Breast epithelium (tissue), 4 donors: ENCODE measurements around the gene HIF1A. TPM values are rescaled to one million over a fixed set of nuclear protein-coding genes. Genes with fewer than 3 reads are reported as not detected.

Experiments
- DNase-seq, 2 donors: peaks; one replicate each; pipeline ENCODE4 v3.0.0-alpha.2; 2019; ENCODE audit warnings: low spot score in 2 of 2
- H3K27ac ChIP-seq, 2 donors: fragments of 200-600 bp; sonication (generic) in 1 of 2; one replicate each; pipeline ENCODE4 v1.5.1; 2016 to 2019; ENCODE audit warnings: mild to moderate bottlenecking in 1 of 2
- H3K27me3 ChIP-seq, 2 donors: fragments of 200-600 bp; sonication (generic) in 1 of 2; one replicate each; pipeline versions ENCODE4 v1.5.1 to v1.6.0; 2017 to 2019; ENCODE audit warnings: control low read depth in 1 of 2, mild to moderate bottlenecking in 1 of 2
- H3K36me3 ChIP-seq: fragments of 200-600 bp; one replicate; pipeline ENCODE4 v1.5.1; 2019
- H3K4me1 ChIP-seq, 2 donors: fragments of 200-600 bp; sonication (generic); one replicate each; pipeline ENCODE4 v1.5.1; 2016 to 2019; ENCODE audit warnings: control low read depth in 1 of 2
- H3K4me3 ChIP-seq, 3 donors: fragments of 200-600 bp; sonication (generic); 1 replicate in 2 of 3; 2 replicates in 1 of 3; pipeline ENCODE4 v1.5.1; 2016 to 2019; ENCODE audit warnings: mild to moderate bottlenecking in 3 of 3, moderate library complexity in 2 of 3
- H3K9me3 ChIP-seq, 2 donors: fragments of 200-600 bp; sonication (generic) in 1 of 2; one replicate each; pipeline ENCODE4 v1.5.1; 2016 to 2019; ENCODE audit warnings: control low read depth in 1 of 2
- CTCF ChIP-seq, 3 donors: fragments of 450-650 bp; IDR thresholded peaks; one replicate each; pipeline ENCODE4 v1.5.1; 2016 to 2017; ENCODE audit warnings: antibody characterized with exemption in 3 of 3, mild to moderate bottlenecking in 3 of 3, moderate library complexity in 3 of 3
- POLR2A ChIP-seq: fragments of 450-650 bp; IDR thresholded peaks from one replicate; pipeline ENCODE4 v1.6.1; 2016; ENCODE audit warnings: antibody characterized with exemption, mild to moderate bottlenecking, moderate library complexity
- POLR2AphosphoS5 ChIP-seq, 3 donors: sonication (generic); formaldehyde crosslinking; IDR thresholded peaks; one replicate each; pipeline ENCODE4 v1.6.1; 2017; ENCODE audit warnings: antibody characterized with exemption in 3 of 3
- intact Hi-C: fragments of 100-400 bp; cut with DNase I; formaldehyde crosslinking; loops from one replicate; pipeline ENCODE4 v1.15.1; 2023; ENCODE audit warnings: low total_unique reads
- total RNA-seq, 3 donors: library from RNA; depleted of rRNA; stranded (reverse); fragments of >200 nt; gene quantifications; one replicate each; pipeline ENCODE4 v1.1.0, GENCODE V29; 2016

The HIF1A gene
- total RNA-seq, result 100 to 1,000 TPM in 1 of 3 donors, 10 to 100 TPM in 2; 64.8 to 104 (median 92.3) TPM

- Histone ChIP-seq H3K4me3 (peak within 1 kb of the TSS; percentile 92 to 98 (median 96)), H3K27ac (peak within 1 kb of the TSS; percentile 97 to 98), H3K9me3 (no peaks in the 10 kb centered on the region), H3K4me1 (peaks cover 0 to 16% of the 10 kb centered on the region in 2 donors), H3K27me3 (no peaks in the 10 kb centered on the region), H3K36me3 (no peaks in the 10 kb centered on the region)
- peak; percentile 94 to 95 for DNase-seq
- TF ChIP-seq POLR2A, result peak; percentile 53
- TF ChIP-seq CTCF (IDR thresholded peaks at IDR 0.05), result no peak
- peak; percentile 69 to 92 (median 78) for TF ChIP-seq POLR2AphosphoS5 (IDR thresholded peaks at IDR 0.05)
- intact Hi-C loops, result no loop called here
Measured at GRCh38 chr14:61694830-61695694, at the start of gene HIF1A. Gene HIF1A, plus strand, starts transcription at chr14:61695513. Its CDS starts 292 bp downstream, at chr14:61695805.

DNA sequence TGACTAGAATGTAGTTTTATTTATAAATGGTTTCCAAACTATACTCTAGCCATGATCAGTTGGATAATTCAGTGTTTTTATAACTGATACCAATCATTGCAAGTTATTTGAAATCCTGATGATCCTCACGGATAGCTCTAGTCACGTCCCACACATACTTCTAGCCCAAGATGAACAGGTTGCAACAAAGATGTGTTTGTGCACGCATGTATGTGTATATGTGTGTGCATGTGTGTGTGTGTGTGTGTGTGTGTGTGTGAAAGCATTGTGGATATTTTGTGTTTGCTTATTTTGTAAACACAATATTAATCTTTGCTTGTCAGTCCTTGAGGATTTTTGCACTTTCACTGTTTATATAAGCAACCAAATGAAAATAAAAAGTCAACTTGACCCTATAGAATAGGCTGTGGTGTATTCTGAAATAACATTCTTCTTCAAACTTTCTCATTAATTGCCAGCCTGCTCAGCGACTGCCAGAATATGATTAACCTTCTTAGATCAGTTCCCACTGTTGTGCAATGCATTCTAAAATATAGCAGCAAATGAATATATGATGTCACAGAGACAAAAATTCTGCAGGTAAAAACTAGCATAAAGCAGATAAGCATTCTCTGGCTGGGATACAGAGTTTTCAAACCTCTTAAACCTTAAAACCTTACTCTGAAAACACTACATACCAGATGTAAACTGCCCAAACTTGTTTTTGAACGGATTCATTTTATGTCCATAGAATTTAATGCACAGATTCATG, 48.8 kb upstream of the HIF1A start:
- H3K27ac ChIP-seq, result no peak overlapping the region
- H3K9me3 ChIP-seq, result no peaks in the 10 kb centered on the region
- DNase-seq, result no peak
- no peaks in the 10 kb centered on the region for H3K4me1 ChIP-seq
- H3K4me3 ChIP-seq, result no peak overlapping the region
- intact Hi-C loops, result no loop called here
- H3K27me3 ChIP-seq, result no peaks in the 10 kb centered on the region
- no peaks in the 10 kb centered on the region for H3K36me3 ChIP-seq
- TF ChIP-seq POLR2A (no peak), CTCF (IDR thresholded peaks at IDR 0.05) (no peak), POLR2AphosphoS5 (IDR thresholded peaks at IDR 0.05) (no peak)

GRCh38 chr14:61647704-61648103, 47.6 kb upstream of the HIF1A start:
- no peaks in the 10 kb centered on the region for H3K4me1 ChIP-seq
- no peak overlapping the region for H3K4me3 ChIP-seq
- H3K36me3 ChIP-seq, result no peaks in the 10 kb centered on the region
- no peak for DNase-seq
- no peaks in the 10 kb centered on the region for H3K27me3 ChIP-seq
- no peaks in the 10 kb centered on the region for H3K9me3 ChIP-seq
- no peak overlapping the region for H3K27ac ChIP-seq
- intact Hi-C loops, result no loop called here
- TF ChIP-seq POLR2A (no peak), CTCF (IDR thresholded peaks at IDR 0.05) (no peak), POLR2AphosphoS5 (IDR thresholded peaks at IDR 0.05) (no peak)

DNA sequence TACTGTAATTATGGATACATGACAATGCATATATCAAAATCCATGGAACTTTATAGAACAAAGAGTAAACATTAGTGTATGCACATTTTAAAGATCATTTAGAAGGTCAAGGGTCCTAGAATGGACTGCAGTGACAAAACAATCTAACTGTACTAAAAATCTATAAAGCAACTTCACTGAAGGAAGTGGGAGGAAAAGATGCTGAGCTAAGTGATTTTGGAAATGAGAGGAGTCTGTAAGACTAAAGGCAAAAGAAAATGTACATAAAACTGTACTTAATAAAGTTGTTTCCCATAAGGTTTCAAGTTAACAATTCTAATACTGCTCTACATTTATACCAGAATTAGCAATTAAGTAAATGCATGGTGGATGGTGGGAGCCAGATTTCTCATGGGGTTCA, 46.9 kb upstream of the HIF1A start:
- intact Hi-C loops, result no loop called here

More for the DNA sequence above, 46.9 kb upstream of the HIF1A start:
- Histone ChIP-seq H3K9me3 (no peaks in the 10 kb centered on the region), H3K27ac (no peak overlapping the region), H3K4me1 (no peaks in the 10 kb centered on the region), H3K27me3 (no peaks in the 10 kb centered on the region), H3K4me3 (no peak overlapping the region), H3K36me3 (no peaks in the 10 kb centered on the region)
- DNase-seq, result no peak
- TF ChIP-seq CTCF (IDR thresholded peaks at IDR 0.05), result no peak
- TF ChIP-seq POLR2AphosphoS5 (IDR thresholded peaks at IDR 0.05), result no peak
- TF ChIP-seq POLR2A, result no peak
